Measurements from ENCODE around the gene ARMH1.

ARMH1 gene

DNA sequence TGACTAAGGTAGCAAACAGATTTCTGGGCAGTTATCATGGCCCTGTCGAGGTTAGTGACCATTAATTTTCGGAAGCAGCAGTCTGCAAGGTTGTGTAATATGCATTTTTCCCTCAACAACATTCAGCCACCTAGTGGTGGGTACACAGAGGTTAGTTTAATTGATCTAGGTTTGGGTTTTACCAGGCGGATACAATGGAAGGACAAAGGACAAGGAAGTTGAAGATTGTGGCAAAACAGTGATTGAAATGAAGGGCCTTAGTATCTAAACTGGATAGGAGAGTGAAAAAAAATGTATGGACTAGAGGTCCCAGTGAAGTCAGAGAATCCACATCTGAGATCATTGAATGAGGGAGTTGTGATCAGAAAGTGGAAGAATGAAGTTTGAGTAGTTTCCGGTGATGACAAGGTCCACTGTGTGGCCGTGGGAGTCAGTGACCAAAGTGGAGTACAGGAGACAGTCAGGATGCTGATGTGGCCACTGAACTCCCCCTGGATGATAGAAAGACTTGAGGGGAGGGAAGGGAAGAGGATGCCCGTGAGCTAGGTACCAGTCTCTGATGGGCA lies 2.8 kb downstream of the ARMH1 start:
- Histone ChIP-seq H4K20me1 (ENCODE audit: insufficient read depth, low read length, poor library complexity, severe bottlenecking) (no peaks in the 10 kb centered on the region), H3K4me3 (ENCODE audit: low read length, poor library complexity, severe bottlenecking) (no peak overlapping the region), H3K27me3 (ENCODE audit: insufficient read depth, low read length, poor library complexity, severe bottlenecking) (no peaks in the 10 kb centered on the region), H3K4me1 (ENCODE audit: insufficient read depth, low read length, poor library complexity, severe bottlenecking) (peaks cover 35% of the 10 kb centered on the region), H3K79me2 (ENCODE audit: insufficient read depth, low read length) (no peaks in the 10 kb centered on the region), H3K36me3 (ENCODE audit: insufficient read depth, low read length) (no peaks in the 10 kb centered on the region), H3K4me2 (ENCODE audit: low read depth, low read length, poor library complexity, severe bottlenecking) (peak overlapping the region; percentile 9), H3K9me2 (replicated peaks; ENCODE audit: low read depth, low read length) (no peaks in the 10 kb centered on the region), H3F3A (ENCODE audit: low read depth) (no peaks in the 10 kb centered on the region), H3K9me3 (ENCODE audit: insufficient read depth, low read depth, low read length) (no peaks in the 10 kb centered on the region), H3K9ac (ENCODE audit: low read depth, low read length, poor library complexity, severe bottlenecking) (peak overlapping the region; percentile 0), H2AFZ (ENCODE audit: low read length) (peak overlapping the region; percentile 55; the same call in 1 of the 2 replicates)
- no peak for TF ChIP-seq EZH2phosphoT487 (IDR thresholded peaks at IDR 0.05; ENCODE audit: borderline replicate concordance)
- TF ChIP-seq, protein P1, sequence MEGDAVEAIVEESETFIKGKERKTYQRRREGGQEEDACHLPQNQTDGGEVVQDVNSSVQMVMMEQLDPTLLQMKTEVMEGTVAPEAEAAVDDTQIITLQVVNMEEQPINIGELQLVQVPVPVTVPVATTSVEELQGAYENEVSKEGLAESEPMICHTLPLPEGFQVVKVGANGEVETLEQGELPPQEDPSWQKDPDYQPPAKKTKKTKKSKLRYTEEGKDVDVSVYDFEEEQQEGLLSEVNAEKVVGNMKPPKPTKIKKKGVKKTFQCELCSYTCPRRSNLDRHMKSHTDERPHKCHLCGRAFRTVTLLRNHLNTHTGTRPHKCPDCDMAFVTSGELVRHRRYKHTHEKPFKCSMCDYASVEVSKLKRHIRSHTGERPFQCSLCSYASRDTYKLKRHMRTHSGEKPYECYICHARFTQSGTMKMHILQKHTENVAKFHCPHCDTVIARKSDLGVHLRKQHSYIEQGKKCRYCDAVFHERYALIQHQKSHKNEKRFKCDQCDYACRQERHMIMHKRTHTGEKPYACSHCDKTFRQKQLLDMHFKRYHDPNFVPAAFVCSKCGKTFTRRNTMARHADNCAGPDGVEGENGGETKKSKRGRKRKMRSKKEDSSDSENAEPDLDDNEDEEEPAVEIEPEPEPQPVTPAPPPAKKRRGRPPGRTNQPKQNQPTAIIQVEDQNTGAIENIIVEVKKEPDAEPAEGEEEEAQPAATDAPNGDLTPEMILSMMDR (conservative IDR thresholded peaks at IDR 0.05; ENCODE audit: low read length), result peak; percentile 76

DNA sequence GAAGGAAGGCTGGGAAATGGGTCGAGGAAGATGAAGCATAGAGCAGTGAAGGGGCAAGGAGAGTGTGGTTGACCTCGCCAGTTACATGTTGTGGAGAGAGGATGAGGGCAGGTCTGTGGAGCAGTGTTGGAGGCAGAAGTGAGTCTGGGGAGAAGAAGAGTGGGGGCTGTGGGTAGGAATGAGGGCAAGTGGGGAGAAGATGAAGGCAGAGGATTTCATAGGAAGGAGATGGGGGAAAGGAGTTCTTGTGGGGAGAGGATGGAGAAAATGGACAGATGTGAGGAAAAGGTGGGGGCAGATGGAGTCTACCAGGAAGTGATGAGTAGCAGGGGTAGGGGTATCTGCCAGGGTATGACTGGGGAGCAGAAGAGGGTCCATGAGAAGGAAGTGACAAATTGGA lies 3.6 kb downstream of the ARMH1 start:
- H3K79me2 ChIP-seq (ENCODE audit: insufficient read depth, low read length), result no peaks in the 10 kb centered on the region
- no peak overlapping the region for H3K4me3 ChIP-seq (ENCODE audit: low read length, poor library complexity, severe bottlenecking)
- no peak overlapping the region for H3K4me2 ChIP-seq (ENCODE audit: low read depth, low read length, poor library complexity, severe bottlenecking)
- H4K20me1 ChIP-seq (ENCODE audit: insufficient read depth, low read length, poor library complexity, severe bottlenecking), result no peaks in the 10 kb centered on the region
- H2AFZ ChIP-seq (ENCODE audit: low read length), result no peak overlapping the region
- no peaks in the 10 kb centered on the region for H3K9me3 ChIP-seq (ENCODE audit: insufficient read depth, low read depth, low read length)
- H3K9me2 ChIP-seq (replicated peaks; ENCODE audit: low read depth, low read length), result no peaks in the 10 kb centered on the region
- no peaks in the 10 kb centered on the region for H3K27me3 ChIP-seq (ENCODE audit: insufficient read depth, low read length, poor library complexity, severe bottlenecking)
- H3K9ac ChIP-seq (ENCODE audit: low read depth, low read length, poor library complexity, severe bottlenecking), result no peak overlapping the region
- no peak for TF ChIP-seq EZH2phosphoT487 (IDR thresholded peaks at IDR 0.05; ENCODE audit: borderline replicate concordance)
- TF ChIP-seq, protein P1 (conservative IDR thresholded peaks at IDR 0.05; ENCODE audit: low read length), result no peak
- no peaks in the 10 kb centered on the region for H3F3A ChIP-seq (ENCODE audit: low read depth)
- no peaks in the 10 kb centered on the region for H3K36me3 ChIP-seq (ENCODE audit: insufficient read depth, low read length)
- peaks cover 27% of the 10 kb centered on the region for H3K4me1 ChIP-seq (ENCODE audit: insufficient read depth, low read length, poor library complexity, severe bottlenecking)

DNA sequence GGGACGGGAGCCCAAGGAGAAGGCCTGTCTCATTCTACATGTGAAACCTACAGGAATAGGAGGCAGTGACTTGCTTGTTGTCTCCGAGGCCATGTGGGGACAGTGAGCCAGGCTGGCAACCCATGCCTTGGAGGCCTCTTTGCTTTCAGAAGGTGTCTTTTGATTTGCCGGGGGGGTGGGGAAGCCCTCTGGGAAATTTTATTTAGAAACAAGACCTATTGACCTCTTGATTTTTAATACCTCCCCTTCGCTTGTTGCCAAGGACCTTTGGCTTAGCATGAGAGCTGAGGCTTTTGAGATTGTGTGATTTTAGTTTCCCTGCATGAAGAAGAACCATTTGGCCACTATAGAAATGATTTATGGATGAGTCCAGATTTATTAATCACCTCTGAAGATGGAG lies 4.1 kb downstream of the ARMH1 start:
- H3K4me2 ChIP-seq (ENCODE audit: low read depth, low read length, poor library complexity, severe bottlenecking), result no peak overlapping the region
- no peaks in the 10 kb centered on the region for H3K9me2 ChIP-seq (replicated peaks; ENCODE audit: low read depth, low read length)
- H4K20me1 ChIP-seq (ENCODE audit: insufficient read depth, low read length, poor library complexity, severe bottlenecking), result no peaks in the 10 kb centered on the region
- peaks cover 23% of the 10 kb centered on the region for H3K4me1 ChIP-seq (ENCODE audit: insufficient read depth, low read length, poor library complexity, severe bottlenecking)
- no peaks in the 10 kb centered on the region for H3K36me3 ChIP-seq (ENCODE audit: insufficient read depth, low read length)
- no peaks in the 10 kb centered on the region for H3F3A ChIP-seq (ENCODE audit: low read depth)
- H3K4me3 ChIP-seq (ENCODE audit: low read length, poor library complexity, severe bottlenecking), result no peak overlapping the region
- TF ChIP-seq, protein P1 (conservative IDR thresholded peaks at IDR 0.05; ENCODE audit: low read length), result no peak
- TF ChIP-seq EZH2phosphoT487 (IDR thresholded peaks at IDR 0.05; ENCODE audit: borderline replicate concordance), result no peak
- H3K79me2 ChIP-seq (ENCODE audit: insufficient read depth, low read length), result no peaks in the 10 kb centered on the region
- H3K9ac ChIP-seq (ENCODE audit: low read depth, low read length, poor library complexity, severe bottlenecking), result no peak overlapping the region
- H2AFZ ChIP-seq (ENCODE audit: low read length), result no peak overlapping the region
- no peaks in the 10 kb centered on the region for H3K27me3 ChIP-seq (ENCODE audit: insufficient read depth, low read length, poor library complexity, severe bottlenecking)
- H3K9me3 ChIP-seq (ENCODE audit: insufficient read depth, low read depth, low read length), result no peaks in the 10 kb centered on the region
